Esophagus muscularis mucosa (tissue), 3 donors: ENCODE results near the gene NAA15.

Experiments used
- CTCF ChIP-seq, 3 experiments: fragments of 200-600 bp in 2 of 3; fragments of 450-650 bp in 1 of 3; sonication (generic) in 2 of 3; IDR thresholded peaks; one replicate each; pipeline ENCODE4 v1.5.1; 2017 to 2019; ENCODE audit warnings: antibody characterized with exemption in 3 of 3, mild to moderate bottlenecking in 2 of 3, moderate library complexity in 1 of 3
- POLR2A ChIP-seq: fragments of 450-650 bp; IDR thresholded peaks from one replicate; pipeline ENCODE4 v1.6.1; 2017; ENCODE audit warnings: antibody characterized with exemption, moderate library complexity, mild to moderate bottlenecking, low read depth
- POLR2AphosphoS5 ChIP-seq, 2 donors: sonication (generic); formaldehyde crosslinking; IDR thresholded peaks; one replicate each; pipeline ENCODE4 v1.6.1; 2017; ENCODE audit warnings: antibody characterized with exemption in 2 of 2

GRCh38 chr4:139297001-139297410, 4.3 kb upstream of the NAA15 start:
- TF ChIP-seq POLR2AphosphoS5 (IDR thresholded peaks at IDR 0.05) (no peak), CTCF (IDR thresholded peaks at IDR 0.05) (no peak), POLR2A (no peak)
